ENCODE results near the gene TMEM260. TPM values are rescaled to one million over a fixed set of nuclear protein-coding genes. Genes with fewer than 3 reads are reported as not detected.
"Not testable (repeated sequence)": the region's sequence is repeated elsewhere in the genome, so short reads cannot be mapped to it uniquely, and the experiment has no call there.

TMEM260 gene
- total RNA-seq, 6 experiments from 2014 or later = 10.0 to 14.9 (median 11.5) TPM

DNA sequence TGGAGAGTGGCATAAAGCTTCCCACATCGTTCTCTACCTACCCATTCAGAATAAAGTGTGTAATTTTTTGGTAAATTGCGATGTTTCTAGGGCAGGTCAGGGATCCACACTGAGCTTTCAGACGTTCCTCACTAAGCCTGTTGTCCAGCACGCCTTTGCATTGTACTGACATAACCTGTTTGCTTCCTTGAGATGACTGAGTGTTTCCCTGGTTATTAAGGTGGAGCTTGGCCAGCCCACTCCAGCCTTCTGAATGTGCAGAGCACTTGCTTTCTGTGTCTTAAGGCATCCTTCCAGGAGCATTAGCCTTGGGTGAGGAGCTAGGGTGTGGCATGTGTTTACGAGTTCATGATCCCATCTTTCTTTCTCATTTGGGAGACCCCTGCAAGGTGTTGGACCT lies 96.4 kb downstream of the TMEM260 start:
- DNase-seq (no peak), ATAC-seq (no peak)

DNA sequence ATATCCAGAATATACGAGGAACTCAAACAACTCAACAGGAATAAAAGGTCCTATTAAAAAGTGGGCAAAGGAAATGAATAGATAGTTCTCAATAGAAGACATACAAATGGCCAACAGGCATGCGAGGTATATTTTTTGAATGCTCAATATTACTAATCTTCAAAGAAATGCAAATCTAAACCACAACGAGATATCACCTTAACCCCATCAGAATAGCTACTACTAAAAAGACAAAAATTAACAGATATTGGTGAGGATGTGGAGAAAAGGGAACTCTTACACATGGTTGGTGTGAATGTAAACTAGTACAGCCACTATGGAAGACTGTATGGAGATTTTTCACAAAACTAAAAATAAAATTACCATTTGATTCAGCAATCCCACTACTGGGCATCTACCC lies 99.2 kb downstream of the TMEM260 start:
- Histone ChIP-seq H3K4me3 (no peak overlapping the region), H3K27ac (no peak overlapping the region), H3K4me1 (no peaks in the 10 kb centered on the region), H3K27me3 (no peaks in the 10 kb centered on the region), H3K36me3 (no peaks in the 10 kb centered on the region), H3K9me3 (no peaks in the 10 kb centered on the region)
- ATAC-seq (no peak), DNase-seq (no peak)
- intact Hi-C loops (cut with DNase I) = no loop called here
- 79% methylated on average over 3 of the region's 3 CpGs for WGBS (ENCODE audit: insufficient coverage, low coverage, low lambda C conversion rate, missing lambda C conversion rate)
- no peak for TF ChIP-seq POLR2A (IDR thresholded peaks at IDR 0.05)
- TF ChIP-seq, protein P1, sequence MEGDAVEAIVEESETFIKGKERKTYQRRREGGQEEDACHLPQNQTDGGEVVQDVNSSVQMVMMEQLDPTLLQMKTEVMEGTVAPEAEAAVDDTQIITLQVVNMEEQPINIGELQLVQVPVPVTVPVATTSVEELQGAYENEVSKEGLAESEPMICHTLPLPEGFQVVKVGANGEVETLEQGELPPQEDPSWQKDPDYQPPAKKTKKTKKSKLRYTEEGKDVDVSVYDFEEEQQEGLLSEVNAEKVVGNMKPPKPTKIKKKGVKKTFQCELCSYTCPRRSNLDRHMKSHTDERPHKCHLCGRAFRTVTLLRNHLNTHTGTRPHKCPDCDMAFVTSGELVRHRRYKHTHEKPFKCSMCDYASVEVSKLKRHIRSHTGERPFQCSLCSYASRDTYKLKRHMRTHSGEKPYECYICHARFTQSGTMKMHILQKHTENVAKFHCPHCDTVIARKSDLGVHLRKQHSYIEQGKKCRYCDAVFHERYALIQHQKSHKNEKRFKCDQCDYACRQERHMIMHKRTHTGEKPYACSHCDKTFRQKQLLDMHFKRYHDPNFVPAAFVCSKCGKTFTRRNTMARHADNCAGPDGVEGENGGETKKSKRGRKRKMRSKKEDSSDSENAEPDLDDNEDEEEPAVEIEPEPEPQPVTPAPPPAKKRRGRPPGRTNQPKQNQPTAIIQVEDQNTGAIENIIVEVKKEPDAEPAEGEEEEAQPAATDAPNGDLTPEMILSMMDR (IDR thresholded peaks at IDR 0.05) = no peak

More for the DNA sequence above, 96.4 kb downstream of the TMEM260 start:
- WGBS (ENCODE audit: insufficient coverage, low coverage, low lambda C conversion rate, missing lambda C conversion rate) = 45% methylated on average over 5 of the region's 5 CpGs
- H3K36me3 ChIP-seq = no peaks in the 10 kb centered on the region
- no peaks in the 10 kb centered on the region for H3K27me3 ChIP-seq
- no peaks in the 10 kb centered on the region for H3K4me1 ChIP-seq
- no peaks in the 10 kb centered on the region for H3K9me3 ChIP-seq
- intact Hi-C loops (cut with DNase I) = no loop called here
- no peak for TF ChIP-seq POLR2A (IDR thresholded peaks at IDR 0.05)
- TF ChIP-seq, protein P1 (IDR thresholded peaks at IDR 0.05) = no peak
- no peak overlapping the region for H3K4me3 ChIP-seq
- no peak overlapping the region for H3K27ac ChIP-seq

DNA sequence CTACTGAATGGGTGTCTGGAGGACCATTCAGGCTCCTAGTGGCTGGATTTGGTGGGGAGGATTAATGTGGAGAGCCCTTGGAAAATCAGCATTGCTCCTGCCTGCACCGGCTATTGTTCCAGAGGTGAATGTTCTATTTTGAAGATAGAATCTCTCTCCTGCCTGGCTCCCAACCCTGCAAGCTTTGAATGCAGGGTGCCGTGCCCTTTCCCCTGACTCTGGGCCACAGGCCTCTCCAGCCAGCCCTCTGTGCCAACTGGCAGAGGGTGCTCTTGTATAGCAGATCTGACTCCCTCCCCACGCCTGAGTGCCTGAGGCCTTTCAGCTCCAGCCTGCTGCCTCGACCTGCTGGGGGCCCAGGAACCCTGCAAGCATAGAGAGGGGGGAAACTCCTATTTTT lies 106.8 kb downstream of the TMEM260 start:
- H3K4me1 ChIP-seq = no peaks in the 10 kb centered on the region
- peak; percentile 67 to 89 (median 76) for ATAC-seq
- WGBS (ENCODE audit: insufficient coverage, low coverage, low lambda C conversion rate, missing lambda C conversion rate) = no CpG with 5 or more reads among the region's 4 CpGs
- no peak overlapping the region for H3K27ac ChIP-seq
- no peaks in the 10 kb centered on the region for H3K27me3 ChIP-seq
- no peak overlapping the region for H3K4me3 ChIP-seq
- no peaks in the 10 kb centered on the region for H3K36me3 ChIP-seq
- intact Hi-C loops (cut with DNase I) = no loop called here
- no peaks in the 10 kb centered on the region for H3K9me3 ChIP-seq
- no peak for TF ChIP-seq POLR2A (IDR thresholded peaks at IDR 0.05)
- TF ChIP-seq, protein P1 (IDR thresholded peaks at IDR 0.05) = peak in 3 of 4 donors; percentile 6 to 50 (median 22)
- peak; percentile 37 to 75 (median 67) for DNase-seq

DNA sequence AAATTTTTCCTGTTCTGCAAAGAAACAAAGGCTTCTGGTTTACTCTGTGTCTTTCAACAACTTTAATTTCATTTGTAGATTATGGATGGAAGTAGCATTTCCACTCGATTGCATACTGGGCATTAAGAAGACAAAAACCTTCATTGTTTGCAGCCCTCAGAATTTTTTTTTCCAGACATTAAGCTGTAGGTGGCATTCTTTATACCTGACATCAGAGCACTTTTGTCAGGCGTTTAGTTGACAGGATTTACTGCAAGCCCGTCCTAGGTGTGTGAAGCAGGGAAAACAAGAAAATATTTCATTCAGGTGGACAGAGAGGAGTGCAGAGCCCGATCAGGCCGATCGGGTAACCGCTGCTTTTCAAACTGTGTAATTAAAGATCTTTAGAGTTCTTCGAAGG lies 107.5 kb downstream of the TMEM260 start:
- 71% methylated on average over 8 of the region's 8 CpGs for WGBS (ENCODE audit: insufficient coverage, low coverage, low lambda C conversion rate, missing lambda C conversion rate)
- ATAC-seq (no peak), DNase-seq (no peak)
- Histone ChIP-seq H3K9me3 (no peaks in the 10 kb centered on the region), H3K27me3 (no peaks in the 10 kb centered on the region), H3K27ac (no peak overlapping the region), H3K4me3 (no peak overlapping the region), H3K4me1 (no peaks in the 10 kb centered on the region), H3K36me3 (no peaks in the 10 kb centered on the region)
- TF ChIP-seq POLR2A (IDR thresholded peaks at IDR 0.05) = no peak
- TF ChIP-seq, protein P1 (IDR thresholded peaks at IDR 0.05) = no peak
- intact Hi-C loops (cut with DNase I) = no loop called here

DNA sequence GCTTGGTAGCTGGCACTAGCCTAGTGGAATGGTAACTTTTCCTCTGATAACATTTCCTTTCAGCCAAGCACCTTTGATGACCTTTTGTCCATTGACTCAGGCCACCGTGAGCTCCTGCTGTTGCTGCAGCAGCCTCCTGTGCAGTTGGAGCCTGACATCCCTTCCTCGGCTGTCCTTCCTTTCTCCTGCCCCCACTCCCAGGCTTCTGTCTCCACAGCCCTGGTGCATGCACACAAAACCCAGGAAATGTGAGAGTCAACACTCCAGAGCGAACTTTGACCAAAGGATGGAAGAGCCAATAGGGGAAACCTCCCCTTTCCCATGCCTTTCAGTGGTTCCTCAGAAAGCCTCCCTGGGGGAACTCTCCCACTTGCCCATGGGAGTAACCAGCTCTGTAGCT lies 115.0 kb downstream of the TMEM260 start:
- DNase-seq = peak in 1 of 3 donors; percentile 50
- TF ChIP-seq POLR2A (IDR thresholded peaks at IDR 0.05) = no peak
- TF ChIP-seq, protein P1 (IDR thresholded peaks at IDR 0.05) = no peak
- no peak overlapping the region for H3K27ac ChIP-seq
- no peaks in the 10 kb centered on the region for H3K36me3 ChIP-seq
- peak; percentile 43 to 83 (median 58) for ATAC-seq
- 15% methylated on average over 3 of the region's 3 CpGs for WGBS (ENCODE audit: insufficient coverage, low coverage, low lambda C conversion rate, missing lambda C conversion rate)
- intact Hi-C loops (cut with DNase I) = no loop called here
- H3K4me1 ChIP-seq = peaks cover 0 to 4% (median 0%) of the 10 kb centered on the region in 4 donors
- H3K4me3 ChIP-seq = no peak overlapping the region
- no peaks in the 10 kb centered on the region for H3K27me3 ChIP-seq
- no peaks in the 10 kb centered on the region for H3K9me3 ChIP-seq

DNA sequence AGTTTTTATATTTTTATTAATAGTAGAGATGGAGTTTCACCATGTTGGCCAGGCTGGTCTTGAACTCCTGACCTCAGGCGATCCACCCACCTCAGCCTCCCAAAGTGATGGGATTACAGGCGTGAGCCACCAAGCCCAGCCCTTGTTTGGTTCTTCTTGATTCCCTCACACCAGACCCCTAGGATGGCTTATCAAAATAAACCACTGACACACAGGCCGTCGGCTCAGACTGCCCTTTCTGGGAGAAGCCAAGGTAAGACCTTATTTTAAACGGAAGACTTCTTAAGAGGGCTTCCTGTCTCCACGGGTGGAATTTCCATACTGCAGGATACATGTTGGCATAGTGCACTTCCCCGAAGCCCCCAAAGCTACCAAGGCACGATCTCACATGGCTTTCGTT lies 115.6 kb downstream of the TMEM260 start:
- WGBS (ENCODE audit: insufficient coverage, low coverage, low lambda C conversion rate, missing lambda C conversion rate) = 87% methylated on average over 9 of the region's 9 CpGs
- not testable (repeated sequence) for DNase-seq, ATAC-seq

More for the DNA sequence above, 115.6 kb downstream of the TMEM260 start:
- H3K27me3 ChIP-seq; H3K9me3 ChIP-seq; H3K4me1 ChIP-seq; H3K4me3 ChIP-seq; H3K27ac ChIP-seq; H3K36me3 ChIP-seq; intact Hi-C loops (cut with DNase I): not testable (repeated sequence)

All from right lobe of liver (tissue), 6 donors.